Psoas muscle (tissue), 8 donors: Measurements from ENCODE around the gene BSN. TPM values are rescaled to one million over a fixed set of nuclear protein-coding genes. Genes with fewer than 3 reads are reported as not detected.

Experiments
- ATAC-seq, 4 donors: fragments of 200-7000 bp; cut with Tn5 transposase; one replicate each; pipeline ENCODE4 v1.9.1; 2020; ENCODE audit warnings: moderate library complexity in 3 of 4, mild to moderate bottlenecking in 2 of 4
- DNase-seq, 2 donors: peaks; one replicate each; pipeline ENCODE4 v3.0.0-alpha.2; 2020
- H3K27ac ChIP-seq: fragments of 200-600 bp; one replicate; pipeline ENCODE4 v1.8.0; 2022
- H3K27me3 ChIP-seq, 3 donors: fragments of 200-600 bp in 1 of 3; one replicate each; pipeline versions ENCODE4 v1.6.1 to v1.8.0; 2013 to 2022; ENCODE audit warnings: low read length in 2 of 3, mild to moderate bottlenecking in 2 of 3, moderate library complexity in 1 of 3; ENCODE audit not compliant: insufficient read depth in 3 of 3
- H3K36me3 ChIP-seq, 2 donors: fragments of 200-600 bp in 1 of 2; one replicate each; pipeline versions ENCODE4 v1.6.1 to v1.8.0; 2013 to 2022; ENCODE audit warnings: low read depth in 1 of 2, mild to moderate bottlenecking in 1 of 2, moderate library complexity in 1 of 2; ENCODE audit not compliant: insufficient read depth in 1 of 2
- H3K4me1 ChIP-seq: fragments of 200-600 bp; one replicate; pipeline ENCODE4 v1.8.0; 2022
- H3K4me3 ChIP-seq: fragments of 200-600 bp; one replicate; pipeline ENCODE4 v1.8.0; 2022; ENCODE audit warnings: mild to moderate bottlenecking
- H3K9me3 ChIP-seq: fragments of 200-600 bp; one replicate; pipeline ENCODE4 v1.8.0; 2022
- CTCF ChIP-seq: fragments of 200-600 bp; IDR thresholded peaks from one replicate; pipeline ENCODE4 v1.8.0; 2022; ENCODE audit warnings: antibody characterized with exemption
- WGBS, 3 donors: extraction: QIAGEN DNeasy Blood & Tissue Kit; methylation state at CpG; one replicate each; pipeline versions ENCODE4 v1.1.6 to v1.1.7; 2013; 5-methylcytosine and 5-hydroxymethylcytosine counted together
- intact Hi-C, 2 donors: fragments of 100-400 bp; cut with DNase I; formaldehyde crosslinking; loops; one replicate each; pipeline versions ENCODE4 v1.11.0 to v1.14.2; 2022
- polyA plus RNA-seq, 3 donors: library from polyadenylated mRNA; stranded (reverse); fragments of 200-250 nt; gene quantifications; one replicate each; pipeline ENCODE4 v1.2.3, GENCODE V29; 2013
- total RNA-seq, 4 donors: library from RNA; stranded (reverse); fragmentation: NEBNext Ultra II Directional in 2 of 4; extraction: Animal tissue kit (Norgen Biotek cat#: 25700) in 2 of 4; gene quantifications; one replicate each; pipeline versions ENCODE4 v1.2.1 to v1.2.4, GENCODE V29; 2021 to 2023
- donor health status: healthy with polysubstance abuse.
- donor health status: DM: no; HTN: no; CAD: no; lungs with moderate emphysema.
- donor health status: Bipolar disorder and iron deficiency.
- donor health status: healthy.
- donor health status: DM: yes; HTN: yes; CAD: no.
- donor health status: DM: no; HTN: no; CAD: no.
- donor health status: DM: no; HTN: no; CAD: no.
- donor health status: DM: yes; HTN: yes; CAD: no.

Gene BSN
- total and polyA plus RNA-seq, 7 donors = 0.08 to 0.95 (median 0.22) TPM

- WGBS, 3 donors = 77 to 88% (median 87%) methylated on average over 3 of the region's 3 CpGs
Measured at GRCh38 chr3:49556500-49557275, 2.4 kb downstream of the BSN start.

GRCh38 chr3:49563040-49563578, 8.8 kb downstream of the BSN start:
- H3K27ac ChIP-seq = no peak overlapping the region
- intact Hi-C loops = no loop called here
- DNase-seq (no peak), ATAC-seq (no peak)
- no peaks in the 10 kb centered on the region for H3K27me3 ChIP-seq
- H3K36me3 ChIP-seq = no peaks in the 10 kb centered on the region
- 60 to 64% (median 62%) methylated on average over 4 of the region's 4 CpGs for WGBS, 3 donors
- H3K9me3 ChIP-seq = no peaks in the 10 kb centered on the region
- no peaks in the 10 kb centered on the region for H3K4me1 ChIP-seq
- no peak overlapping the region for H3K4me3 ChIP-seq
- TF ChIP-seq CTCF = no peak

More at GRCh38 chr3:49556500-49557275, 2.4 kb downstream of the BSN start:
- H3K4me3 ChIP-seq = no peak overlapping the region
- DNase-seq (no peak), ATAC-seq (no peak)
- intact Hi-C loops = no loop called here
- H3K27ac ChIP-seq = no peak overlapping the region
- H3K9me3 ChIP-seq = no peaks in the 10 kb centered on the region
- peaks cover 10% of the 10 kb centered on the region for H3K4me1 ChIP-seq
- H3K36me3 ChIP-seq = no peaks in the 10 kb centered on the region
- H3K27me3 ChIP-seq = no peaks in the 10 kb centered on the region
- no peak for TF ChIP-seq CTCF

GRCh38 chr3:49563766-49564165, 9.5 kb downstream of the BSN start:
- H3K4me1 ChIP-seq = no peaks in the 10 kb centered on the region
- no peaks in the 10 kb centered on the region for H3K36me3 ChIP-seq
- WGBS, 3 donors = 89 to 93% (median 92%) methylated on average over 4 of the region's 4 CpGs
- H3K4me3 ChIP-seq = no peak overlapping the region
- no peaks in the 10 kb centered on the region for H3K9me3 ChIP-seq
- TF ChIP-seq CTCF = no peak
- DNase-seq (no peak), ATAC-seq (no peak)
- no peak overlapping the region for H3K27ac ChIP-seq
- intact Hi-C loops = no loop called here
- H3K27me3 ChIP-seq = no peaks in the 10 kb centered on the region

GRCh38 chr3:49566312-49566711, 12.0 kb downstream of the BSN start:
- Histone ChIP-seq H3K4me1 (no peaks in the 10 kb centered on the region), H3K36me3 (no peaks in the 10 kb centered on the region), H3K27ac (no peak overlapping the region), H3K9me3 (no peaks in the 10 kb centered on the region), H3K4me3 (no peak overlapping the region), H3K27me3 (no peaks in the 10 kb centered on the region)
- DNase-seq = no peak
- intact Hi-C loops = no loop called here
- WGBS, 3 donors = 75 to 78% (median 77%) methylated on average over 2 of the region's 2 CpGs
- ATAC-seq = no peak
- no peak for TF ChIP-seq CTCF
